BJ (cell line): ENCODE measurements around the gene GRIK1. TPM values are rescaled to one million over a fixed set of nuclear protein-coding genes. Genes with fewer than 3 reads are reported as not detected.
A peak's percentile ranks its signal among the peaks of the same experiment; 100 is the strongest.

Experiments used
- CTCF ChIA-PET: fragments of 350-600 bp; formaldehyde crosslinking; extraction: SDS; loops from one replicate; lab custom pipeline; 2021; ENCODE audit warnings: antibody characterized with exemption, inconsistent platforms; lab: Yijun Ruan, JAX
- POLR2A ChIA-PET: fragments of 300-600 bp; sonication (Branson Sonifier 250); formaldehyde crosslinking; extraction: SDS; loops from one replicate; lab custom pipeline; 2021; ENCODE audit warnings: antibody characterized with exemption; lab: Charles Lee
- DNase-seq: peaks from one replicate; pipeline ENCODE4 v3.0.0-alpha.2; 2011; ENCODE audit warnings: low read depth
- H3K27me3 ChIP-seq: 2 replicates; pipeline ENCODE4 v1.6.0; 2011; ENCODE audit warnings: low read length; ENCODE audit not compliant: control insufficient read depth, insufficient read depth
- H3K36me3 ChIP-seq: 2 replicates; pipeline ENCODE4 v1.5.1; 2011; ENCODE audit warnings: low read length; ENCODE audit not compliant: control insufficient read depth, insufficient read depth
- H3K4me3 ChIP-seq: 2 replicates; pipeline ENCODE4 v1.5.1; 2011; ENCODE audit warnings: low read depth, mild to moderate bottlenecking, control low read depth, low read length
- polyA plus RNA-seq: library from polyadenylated mRNA; depleted of rRNA; stranded (reverse); fragments of >200 nt; gene quantifications from 2 replicates; pipeline ENCODE4 v1.2.3, GENCODE V29; 2011
- TF ChIP-seq, protein P1 (sequence below): IDR thresholded peaks from 2 replicates; pipeline ENCODE4 v1.5.1; 2011; ENCODE audit warnings: low read depth, mild to moderate bottlenecking, control low read depth, inconsistent platforms, low read length, moderate library complexity; ENCODE audit not compliant: insufficient read depth

The GRIK1 gene
- polyA plus RNA-seq, 1 experiment, result 0.04 TPM

DNA sequence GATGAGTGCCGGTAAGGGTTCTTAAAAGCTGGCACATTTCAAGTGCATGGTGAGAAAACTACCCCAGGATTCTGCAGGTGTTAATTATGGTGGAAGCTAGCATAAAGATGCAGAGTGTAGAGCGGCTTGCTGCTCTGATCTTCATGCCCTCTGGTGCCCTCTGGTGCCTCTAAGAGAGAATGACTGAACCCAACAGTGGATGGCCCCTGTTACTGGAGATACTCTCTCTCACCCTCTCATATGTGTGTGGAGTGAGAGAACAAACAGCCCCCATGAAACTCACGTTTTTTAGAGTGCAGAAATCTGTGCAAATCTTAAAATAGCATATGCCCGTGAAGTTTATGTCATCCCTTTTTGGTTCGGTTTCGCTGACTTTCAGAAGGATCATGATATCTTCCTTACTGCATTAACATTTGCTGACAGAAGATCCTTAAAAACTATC, 90.0 kb downstream of the GRIK1 start:
- H3K36me3 ChIP-seq, result no peaks in the 10 kb centered on the region
- POLR2A ChIA-PET, result no interaction called here

DNA sequence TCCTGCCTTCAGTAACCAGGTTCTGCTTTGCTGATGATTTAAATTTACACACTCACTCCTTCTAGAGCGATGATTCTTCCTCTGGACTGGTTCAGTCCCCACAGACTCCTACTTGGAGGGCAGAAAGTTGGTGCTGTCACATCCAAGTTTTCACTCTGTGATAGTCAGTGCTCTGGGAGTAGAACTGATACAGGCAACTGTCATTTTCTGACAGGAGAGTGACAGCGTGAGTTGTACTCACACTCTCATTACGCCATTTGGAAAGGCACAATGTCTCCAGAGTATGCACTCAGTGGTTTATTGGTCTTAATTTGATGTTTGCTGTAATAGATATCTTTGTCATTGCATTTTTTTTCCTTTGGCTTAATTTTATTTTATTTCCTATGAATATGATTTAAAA, 96.0 kb downstream of the GRIK1 start:
- DNase-seq, result no peak
- POLR2A ChIA-PET, result interaction anchor here (0.6 kb wide), 1 partner anchor 187 kb away, joined by 3 read pairs; no protein-coding TSS in a partner anchor
- TF ChIP-seq, protein P1, sequence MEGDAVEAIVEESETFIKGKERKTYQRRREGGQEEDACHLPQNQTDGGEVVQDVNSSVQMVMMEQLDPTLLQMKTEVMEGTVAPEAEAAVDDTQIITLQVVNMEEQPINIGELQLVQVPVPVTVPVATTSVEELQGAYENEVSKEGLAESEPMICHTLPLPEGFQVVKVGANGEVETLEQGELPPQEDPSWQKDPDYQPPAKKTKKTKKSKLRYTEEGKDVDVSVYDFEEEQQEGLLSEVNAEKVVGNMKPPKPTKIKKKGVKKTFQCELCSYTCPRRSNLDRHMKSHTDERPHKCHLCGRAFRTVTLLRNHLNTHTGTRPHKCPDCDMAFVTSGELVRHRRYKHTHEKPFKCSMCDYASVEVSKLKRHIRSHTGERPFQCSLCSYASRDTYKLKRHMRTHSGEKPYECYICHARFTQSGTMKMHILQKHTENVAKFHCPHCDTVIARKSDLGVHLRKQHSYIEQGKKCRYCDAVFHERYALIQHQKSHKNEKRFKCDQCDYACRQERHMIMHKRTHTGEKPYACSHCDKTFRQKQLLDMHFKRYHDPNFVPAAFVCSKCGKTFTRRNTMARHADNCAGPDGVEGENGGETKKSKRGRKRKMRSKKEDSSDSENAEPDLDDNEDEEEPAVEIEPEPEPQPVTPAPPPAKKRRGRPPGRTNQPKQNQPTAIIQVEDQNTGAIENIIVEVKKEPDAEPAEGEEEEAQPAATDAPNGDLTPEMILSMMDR, result no peak
- Histone ChIP-seq H3K27me3 (no peaks in the 10 kb centered on the region; the same call in 1 of the 2 replicates), H3K4me3 (no peak overlapping the region), H3K36me3 (no peaks in the 10 kb centered on the region)
- CTCF ChIA-PET, result interaction anchor here (0.6 to 1.2 kb wide), 2 partner anchors 10 to 366 kb away, joined by 3 read pairs; no protein-coding TSS in a partner anchor

More for the DNA sequence above, 90.0 kb downstream of the GRIK1 start:
- TF ChIP-seq, protein P1, result peak; percentile 85
- CTCF ChIA-PET, result interaction anchor here (0.8 to 4.1 kb wide), 16 partner anchors 8 to 767 kb away, joined by 3 to 21 read pairs (median 4); no protein-coding TSS in a partner anchor
- Histone ChIP-seq H3K27me3 (no peaks in the 10 kb centered on the region), H3K4me3 (no peak overlapping the region)
- no peak for DNase-seq

DNA sequence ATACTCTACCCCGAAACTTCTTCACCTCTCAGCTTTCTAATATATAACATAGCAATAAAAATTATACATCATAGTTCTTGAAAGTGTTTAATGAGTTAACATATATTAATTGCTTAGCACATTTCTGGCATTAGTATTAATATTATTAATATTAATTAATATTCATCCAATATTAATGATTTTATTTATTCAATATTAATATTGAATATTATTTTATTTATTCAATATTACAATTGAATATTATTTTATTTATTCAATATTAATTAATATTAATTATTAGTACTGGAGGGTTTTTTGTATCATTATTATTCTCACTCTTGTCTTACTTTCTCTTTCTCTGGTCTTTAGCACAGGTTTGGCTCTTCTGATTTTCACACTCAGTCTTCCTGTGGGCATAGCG, 105.2 kb downstream of the GRIK1 start:
- Histone ChIP-seq H3K36me3 (no peaks in the 10 kb centered on the region), H3K4me3 (no peak overlapping the region), H3K27me3 (no peaks in the 10 kb centered on the region)
- ChIA-PET POLR2A (no interaction called here), CTCF (no interaction called here)
- TF ChIP-seq, protein P1, result no peak
- no peak for DNase-seq

DNA sequence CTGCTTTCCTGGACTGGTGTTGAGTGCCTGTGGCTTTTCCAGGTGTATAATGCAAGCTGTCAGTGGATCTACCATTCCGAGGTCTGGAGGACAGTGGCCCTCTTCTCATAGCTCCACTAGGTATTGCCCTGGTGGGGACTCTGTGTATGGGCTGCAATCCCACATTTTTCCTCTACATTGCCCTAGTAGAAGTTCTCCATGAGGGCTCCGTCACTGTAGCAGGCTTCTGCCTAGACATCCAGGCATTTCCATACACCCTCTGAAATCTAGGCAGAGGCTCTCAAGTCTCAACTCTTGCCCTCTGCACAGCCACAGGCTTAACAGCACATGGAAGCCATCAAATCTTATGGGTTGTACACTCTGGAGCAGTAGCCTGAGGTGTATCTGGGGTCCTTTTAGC, 107.6 kb downstream of the GRIK1 start:
- DNase-seq, result no peak
- Histone ChIP-seq H3K27me3 (no peaks in the 10 kb centered on the region), H3K36me3 (no peaks in the 10 kb centered on the region), H3K4me3 (no peak overlapping the region)
- TF ChIP-seq, protein P1, result no peak
- CTCF ChIA-PET, result no interaction called here
- POLR2A ChIA-PET, result no interaction called here

DNA sequence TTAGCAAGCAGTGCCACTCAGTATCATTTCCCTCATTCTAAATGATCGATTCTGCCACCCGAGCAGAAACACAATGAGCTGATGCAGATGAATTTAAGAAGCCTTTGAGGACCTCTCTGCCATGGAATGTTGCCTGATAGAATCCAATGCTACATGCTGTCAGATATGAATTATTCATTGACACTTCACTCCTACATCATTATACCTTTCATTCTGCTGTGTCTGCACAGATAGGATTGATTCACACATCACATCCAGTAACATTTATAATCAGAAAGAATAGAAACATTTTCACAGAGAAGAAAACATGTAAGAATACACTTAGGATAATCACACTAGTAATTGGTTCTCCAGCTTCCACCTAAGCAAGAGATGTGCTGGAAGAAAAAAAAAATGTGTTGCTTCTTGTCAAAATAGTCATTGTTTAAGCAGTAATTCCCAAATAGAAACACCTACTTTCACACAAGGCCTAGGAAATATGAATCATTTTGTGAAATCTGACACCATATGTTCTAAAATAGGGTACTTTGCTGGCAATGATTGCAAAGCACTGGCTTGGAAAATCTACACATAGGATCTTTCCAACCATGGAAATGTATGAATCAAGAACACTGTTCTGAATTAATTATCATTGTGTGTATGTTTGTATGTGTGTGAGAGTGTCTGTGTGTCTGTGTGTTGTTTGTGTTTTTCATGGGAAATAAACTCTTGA, 110.1 kb downstream of the GRIK1 start:
- no peak overlapping the region for H3K4me3 ChIP-seq
- POLR2A ChIA-PET, result no interaction called here
- H3K36me3 ChIP-seq, result no peaks in the 10 kb centered on the region
- no peaks in the 10 kb centered on the region for H3K27me3 ChIP-seq
- CTCF ChIA-PET, result interaction anchor here (1.0 to 1.1 kb wide), 2 partner anchors 10 to 63 kb away, joined by 3 to 4 read pairs; no protein-coding TSS in a partner anchor
- TF ChIP-seq, protein P1, result no peak
- no peak for DNase-seq
